ENCODE data around the gene ALOX12B.
"Not testable (repeated sequence)": the region's sequence is repeated elsewhere in the genome, so short reads cannot be mapped to it uniquely, and the experiment has no call there.

The ALOX12B gene

GRCh38 chr17:8080799-8081219, 6.7 kb downstream of the ALOX12B start:
- no peak for TF ChIP-seq CTCF (IDR thresholded peaks at IDR 0.05; ENCODE audit: extremely low read depth, missing control alignments)
- DNase-seq (ENCODE audit: low spot score): no peak

- TF ChIP-seq CTCF (IDR thresholded peaks at IDR 0.05; ENCODE audit: extremely low read depth, missing control alignments): no peak
- no peak for DNase-seq (ENCODE audit: low spot score)
Measured at GRCh38 chr17:8080208-8080798, 7.2 kb downstream of the ALOX12B start.

- TF ChIP-seq CTCF (IDR thresholded peaks at IDR 0.05; ENCODE audit: extremely low read depth, missing control alignments): peak; percentile 76
- DNase-seq (ENCODE audit: low spot score): peak; percentile 94
Measured at GRCh38 chr17:8079291-8080207, 8.0 kb downstream of the ALOX12B start.

- DNase-seq (ENCODE audit: low spot score): not testable (repeated sequence)
Measured at GRCh38 chr17:8077939-8078338, 9.6 kb downstream of the ALOX12B start.

GRCh38 chr17:8076502-8077266, 10.8 kb downstream of the ALOX12B start:
- no peak for DNase-seq (ENCODE audit: low spot score)

GRCh38 chr17:8075574-8076342, 11.8 kb downstream of the ALOX12B start:
- no peak for TF ChIP-seq CTCF (IDR thresholded peaks at IDR 0.05; ENCODE audit: extremely low read depth, missing control alignments)

More at GRCh38 chr17:8076502-8077266, 10.8 kb downstream of the ALOX12B start:
- TF ChIP-seq CTCF (IDR thresholded peaks at IDR 0.05; ENCODE audit: extremely low read depth, missing control alignments): no peak

GRCh38 chr17:8075081-8075480, 12.4 kb downstream of the ALOX12B start:
- no peak for DNase-seq (ENCODE audit: low spot score)
- TF ChIP-seq CTCF (IDR thresholded peaks at IDR 0.05; ENCODE audit: extremely low read depth, missing control alignments): no peak

More at GRCh38 chr17:8075574-8076342, 11.8 kb downstream of the ALOX12B start:
- no peak for DNase-seq (ENCODE audit: low spot score)

Data from GM20000 (cell line).